Measurements from ENCODE around the gene SERAC1.
"Not testable (repeated sequence)": the region's sequence is repeated elsewhere in the genome, so short reads cannot be mapped to it uniquely, and the experiment has no call there.

The SERAC1 gene

DNA sequence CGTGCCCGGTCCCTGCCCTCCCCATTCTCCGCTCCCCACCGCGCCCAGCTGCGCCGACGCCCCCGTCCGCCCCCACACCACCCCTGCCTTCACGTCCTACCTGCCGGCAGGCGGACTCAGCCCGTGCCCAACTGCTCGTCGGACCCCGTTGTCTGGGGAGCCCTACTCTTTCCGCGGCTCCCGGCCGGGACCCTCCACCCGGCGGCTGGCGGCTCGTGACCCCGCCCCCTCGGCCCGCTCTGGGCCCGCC lies at the start of gene SERAC1:
SERAC1 (minus strand) TSS at position 223 of the 250 bp plus-strand sequence. CDS start 9,899 bp downstream, outside the sequence.
- DNase-seq (ENCODE audit: low read depth in 3 of 3) = no peak

DNA sequence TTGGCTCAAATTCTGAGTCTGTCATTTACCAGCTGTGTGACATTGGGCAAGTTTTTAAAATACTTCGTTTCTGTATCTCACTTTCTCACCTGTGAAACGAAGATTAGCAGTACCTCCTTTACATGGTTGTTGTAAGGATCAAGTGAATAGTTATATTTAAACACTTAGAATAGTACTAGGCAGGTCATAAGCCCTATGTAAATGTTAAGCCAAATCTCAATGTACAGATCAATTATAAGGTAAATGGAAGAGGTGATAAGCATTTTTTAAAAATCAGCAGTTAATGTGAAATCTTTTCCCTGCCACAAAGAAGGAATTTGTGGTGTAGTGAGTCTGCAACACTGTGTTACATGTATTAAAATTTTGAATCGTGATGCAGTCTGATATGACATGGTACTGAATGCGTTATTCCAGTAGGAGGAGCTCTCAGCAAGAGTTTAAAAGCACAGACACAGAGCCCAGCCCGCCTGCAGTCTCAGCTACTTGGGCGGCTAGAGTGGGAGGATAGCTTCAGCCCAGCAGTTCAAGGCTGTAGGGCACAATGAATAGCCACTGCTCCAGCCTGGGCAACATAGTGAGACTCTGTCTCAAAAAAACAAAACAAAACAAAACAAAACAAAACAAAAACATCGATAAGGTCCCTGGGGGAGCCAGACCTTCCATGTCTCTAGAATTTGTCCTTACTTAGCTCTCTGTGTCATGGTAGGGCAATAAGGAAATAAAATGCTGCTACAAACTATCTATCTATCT lies 46.0 kb upstream of the SERAC1 start:
- peak; percentile 11 to 18 (median 18) for DNase-seq (ENCODE audit: low read depth in 3 of 3)

DNA sequence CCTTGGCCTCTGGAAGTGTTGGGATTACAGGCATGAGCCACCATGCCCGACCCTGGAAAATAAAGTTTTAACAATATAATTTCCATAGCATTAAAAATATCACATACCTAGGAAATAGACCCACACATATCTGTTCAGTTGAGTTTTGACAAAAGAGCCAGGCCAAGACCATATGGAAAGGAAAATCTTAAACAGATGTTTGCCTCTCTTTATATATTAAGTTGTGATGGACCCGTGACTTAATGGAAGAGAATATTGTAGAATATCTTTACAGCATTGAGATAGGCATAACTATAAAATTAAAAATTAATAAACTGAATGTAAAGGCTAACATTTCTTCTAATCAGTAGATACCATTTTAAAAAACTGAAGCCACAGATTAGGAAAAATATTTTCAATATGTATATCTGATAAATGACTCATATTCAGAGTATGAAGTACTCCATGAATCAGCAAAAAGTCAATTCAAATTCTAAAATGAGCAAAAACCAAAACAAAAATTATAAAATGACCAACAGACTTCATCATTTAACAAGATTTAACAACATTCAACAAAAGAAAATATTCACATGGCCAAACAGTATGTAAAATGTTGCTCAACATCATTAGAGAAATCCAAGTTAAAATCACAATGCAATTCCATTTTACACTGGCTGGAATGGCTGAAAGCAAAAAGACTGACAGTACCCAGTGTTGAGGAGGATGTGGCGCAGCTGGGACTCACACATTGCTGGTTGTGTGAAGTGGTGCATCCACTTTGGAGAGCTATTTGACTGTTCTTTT lies 43.4 kb upstream of the SERAC1 start:
- DNase-seq (ENCODE audit: low read depth in 3 of 3) = no peak

- DNase-seq (ENCODE audit: low read depth in 3 of 3) = not testable (repeated sequence)
These were observed 41.7 kb upstream of the SERAC1 start for GRCh38 chr6:158209582-158210333.

GRCh38 chr6:158208226-158209030 lies 40.4 kb upstream of the SERAC1 start:
- DNase-seq (ENCODE audit: low read depth in 3 of 3) = not testable (repeated sequence)

DNA sequence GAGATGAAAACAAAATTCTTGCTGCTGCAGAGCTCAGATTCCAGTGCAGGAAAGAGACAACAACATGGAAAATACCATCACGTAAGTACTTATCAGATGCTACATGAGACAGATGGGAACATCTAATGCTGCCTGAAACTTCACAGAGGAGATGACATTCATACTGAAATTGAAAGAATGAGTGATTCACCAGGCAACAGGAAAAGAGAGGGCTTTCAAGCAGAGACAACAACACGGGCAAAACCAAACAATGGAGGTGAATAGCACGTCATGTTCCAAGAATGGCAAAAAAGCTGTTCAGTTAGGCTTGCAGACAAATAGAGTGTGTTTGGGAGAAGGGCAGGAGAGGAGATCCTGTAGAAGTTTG lies 39.3 kb upstream of the SERAC1 start:
- DNase-seq (ENCODE audit: low read depth in 3 of 3) = no peak

DNA sequence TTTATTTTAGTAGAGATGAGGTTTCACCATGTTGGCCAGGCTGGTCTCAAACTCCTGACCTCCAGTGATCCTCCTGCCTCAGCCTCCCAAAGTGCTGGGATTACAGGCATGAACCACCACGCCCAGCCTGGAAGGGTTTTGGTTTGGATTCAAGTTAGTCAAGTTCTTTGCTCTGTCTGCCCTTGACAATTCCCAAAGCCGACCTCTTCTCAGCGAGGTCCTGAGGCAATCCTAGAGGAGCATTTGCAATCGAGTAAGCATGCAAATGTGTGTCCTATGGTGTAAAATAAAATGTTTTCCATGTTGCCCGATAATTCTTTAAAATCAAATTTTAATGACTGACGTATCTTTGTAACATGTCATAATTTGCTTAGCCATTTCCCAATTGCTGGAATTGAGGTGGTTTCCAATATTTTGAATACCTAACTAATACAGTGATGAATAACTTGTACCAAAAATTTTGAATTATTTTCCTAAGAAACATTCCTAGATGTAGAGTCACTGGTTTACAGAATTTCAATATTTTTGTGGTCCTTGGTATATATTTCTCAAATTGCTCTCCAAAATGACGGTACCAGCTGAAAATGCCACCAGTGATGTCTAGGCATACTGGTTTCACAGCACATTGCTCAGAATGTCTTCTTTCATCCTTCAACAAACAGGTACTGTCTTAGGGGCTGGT lies 38.8 kb upstream of the SERAC1 start:
- no peak for DNase-seq (ENCODE audit: low read depth in 3 of 3)

GRCh38 chr6:158205169-158205944 lies 37.3 kb upstream of the SERAC1 start:
- DNase-seq (ENCODE audit: low read depth in 3 of 3) = no peak

DNA sequence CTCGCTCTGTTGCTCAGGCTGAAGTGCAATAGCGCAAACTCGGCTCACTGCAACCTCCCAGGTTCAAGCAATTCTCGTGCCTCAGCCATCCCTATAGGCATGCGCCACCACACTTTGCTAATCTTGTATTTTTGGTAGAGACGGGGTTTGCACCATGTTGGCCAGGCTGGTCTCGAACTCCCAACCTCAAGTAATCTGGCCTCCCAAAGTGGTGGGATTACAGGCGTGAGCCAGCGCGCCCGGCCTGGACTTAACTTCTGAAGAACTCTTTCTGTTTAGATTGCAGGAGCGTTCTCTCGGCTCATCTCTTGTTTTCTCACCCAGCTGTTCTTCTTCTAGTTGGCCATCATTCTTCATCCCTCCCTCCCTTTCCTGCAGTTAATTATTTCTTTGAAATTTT lies 30.4 kb upstream of the SERAC1 start:
- DNase-seq (ENCODE audit: low read depth in 3 of 3) = no peak

GRCh38 chr6:158194487-158195280 lies 26.6 kb upstream of the SERAC1 start:
- DNase-seq (ENCODE audit: low read depth in 3 of 3) = no peak

GRCh38 chr6:158191761-158192160 lies 23.7 kb upstream of the SERAC1 start:
- DNase-seq (ENCODE audit: low read depth in 3 of 3) = no peak

DNA sequence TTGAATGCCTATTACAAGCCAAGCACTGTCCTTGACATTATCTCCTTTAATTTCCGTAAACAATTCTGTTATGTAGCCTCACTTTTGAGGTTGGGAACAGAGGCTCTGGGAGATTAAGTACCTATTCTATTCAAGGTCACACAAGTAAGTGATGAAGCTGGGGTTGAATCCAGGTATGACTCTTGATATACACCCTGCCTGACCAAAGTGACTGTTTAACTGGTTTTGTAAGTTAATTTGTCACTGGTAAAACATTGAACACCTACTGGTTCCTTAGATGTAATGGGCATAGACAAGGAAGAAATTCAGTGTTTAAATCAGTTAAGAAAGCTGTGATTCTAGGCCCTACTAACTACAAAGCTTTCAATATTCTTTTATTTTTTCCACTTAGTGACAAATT lies 23.0 kb upstream of the SERAC1 start:
- DNase-seq (ENCODE audit: low read depth in 3 of 3) = no peak

DNA sequence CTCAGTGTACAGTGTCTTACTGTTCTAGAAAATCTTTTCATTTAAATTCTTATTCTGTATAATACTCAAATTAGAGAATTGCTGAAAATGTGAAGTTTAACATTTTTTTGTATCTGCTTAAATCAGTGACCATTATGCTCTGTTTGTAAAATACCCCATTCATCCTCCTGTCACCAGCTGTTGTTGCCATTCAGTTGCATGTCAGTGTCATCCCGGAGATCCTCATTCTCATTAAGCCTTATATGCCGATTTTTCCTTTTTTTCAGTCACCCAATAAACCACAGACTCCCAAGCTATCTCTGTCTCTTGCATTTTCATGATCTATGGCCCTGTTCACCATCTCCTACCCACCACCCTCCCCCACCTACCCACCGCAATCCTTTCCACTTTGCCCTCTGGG lies 20.5 kb upstream of the SERAC1 start:
- no peak for DNase-seq (ENCODE audit: low read depth in 3 of 3)

DNA sequence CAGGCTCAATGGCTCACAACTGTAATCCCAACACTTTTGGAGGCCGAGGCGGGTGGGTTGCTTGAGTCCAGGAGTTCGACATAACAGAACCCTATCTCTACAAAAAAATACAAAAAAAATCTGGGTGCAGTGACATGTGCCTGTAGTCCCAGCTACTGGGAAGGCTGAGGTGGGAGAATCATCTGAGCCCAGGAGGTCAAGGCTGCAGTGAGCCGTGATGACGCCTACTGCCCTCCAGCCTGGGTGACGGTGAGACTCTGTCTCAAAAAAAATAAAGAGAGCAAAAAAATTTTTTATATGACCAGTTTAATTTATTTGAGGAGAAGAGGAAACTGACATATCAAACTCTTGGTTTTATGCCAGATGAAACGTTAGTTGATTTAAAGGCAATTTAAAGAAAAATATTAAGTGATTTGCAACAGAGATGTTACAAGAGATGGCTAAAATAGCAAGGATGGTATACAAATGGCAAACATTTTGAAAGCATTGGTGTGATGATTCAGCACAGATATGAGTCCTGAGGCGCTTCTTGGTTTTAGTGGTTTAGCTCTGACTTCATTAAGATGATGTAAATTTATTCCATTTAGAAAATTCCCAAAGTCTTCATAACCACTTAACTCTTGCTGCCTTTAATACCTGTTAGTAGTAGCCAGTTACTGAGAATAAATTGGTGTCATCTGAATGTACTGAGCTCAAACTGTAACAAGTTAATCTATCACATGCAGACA lies 17.8 kb upstream of the SERAC1 start:
- no peak for DNase-seq (ENCODE audit: low read depth in 3 of 3)

DNA sequence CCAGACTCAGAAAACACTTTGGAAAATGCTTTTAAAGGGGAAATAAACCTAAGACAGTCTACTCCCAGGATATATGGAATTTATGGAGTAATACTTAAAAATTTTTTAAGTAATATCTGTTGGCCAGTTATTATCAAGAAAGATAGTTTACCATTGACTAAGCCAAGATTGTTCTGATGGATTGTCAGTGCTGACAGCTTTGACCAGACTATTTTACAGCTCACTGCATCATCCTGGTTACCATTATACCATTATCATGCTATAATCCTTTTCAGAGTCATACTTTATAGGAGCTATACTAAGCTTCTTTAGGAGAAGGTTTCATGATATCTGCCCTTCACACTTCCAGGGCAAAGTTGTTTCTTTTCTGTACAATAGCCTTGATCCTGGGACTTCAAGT lies 16.5 kb upstream of the SERAC1 start:
- no peak for DNase-seq (ENCODE audit: low read depth in 3 of 3)

- DNase-seq (ENCODE audit: low read depth in 3 of 3) = not testable (repeated sequence)
These were observed 15.3 kb upstream of the SERAC1 start for GRCh38 chr6:158183174-158183972.

GRCh38 chr6:158177712-158178111 lies 9.7 kb upstream of the SERAC1 start:
- DNase-seq (ENCODE audit: low read depth in 3 of 3) = not testable (repeated sequence)

- DNase-seq (ENCODE audit: low read depth in 3 of 3) = no peak
These were observed 7.0 kb upstream of the SERAC1 start for GRCh38 chr6:158175111-158175510.

All from stimulated activated CD4-positive, alpha-beta T cell treated with anti-CD3 and anti-CD28 coated beads, TNF-alpha, amount 100 ng/mL, for 4 hours (primary cell).